ENCODE measurements around the gene PCP2.

DNA sequence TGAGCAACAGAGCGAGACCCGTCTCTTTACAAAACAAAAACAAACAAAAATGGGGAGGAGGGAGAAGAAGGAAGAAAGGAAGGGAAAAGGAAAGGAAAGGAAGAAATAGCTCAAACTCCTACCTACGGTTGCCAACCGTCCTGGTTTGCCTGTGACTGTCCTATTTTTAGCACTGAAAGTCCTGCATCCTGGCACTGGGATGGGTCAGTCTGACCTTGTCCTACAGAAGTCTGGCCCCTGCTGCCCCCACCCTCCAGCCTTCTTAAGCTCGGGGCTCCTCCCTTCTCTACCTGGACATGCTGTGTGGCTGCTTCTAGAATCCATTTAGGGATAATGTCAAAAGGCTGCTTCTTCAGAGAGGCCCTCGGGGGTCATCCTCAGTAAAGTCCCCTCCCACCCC lies 2.2 kb upstream of the PCP2 start:
- no peak for TF ChIP-seq CTCF (IDR thresholded peaks at IDR 0.05)
- TF ChIP-seq POLR2A (IDR thresholded peaks at IDR 0.05), result no peak

Measured in esophagus squamous epithelium (tissue), 4 donors.